HEK293 (cell line): ENCODE data around the gene POLR3C.

Experiments
- GLI4 ChIP-seq: fragments of 450-650 bp; formaldehyde crosslinking; IDR thresholded peaks from 2 replicates; pipeline ENCODE4 v1.5.1; 2016; ENCODE audit warnings: missing biosample characterization, missing genetic modification characterization
- INSM2 ChIP-seq: fragments of 450-650 bp; formaldehyde crosslinking; IDR thresholded peaks from 2 replicates; pipeline ENCODE4 v1.5.1; 2016; ENCODE audit warnings: missing biosample characterization, missing genetic modification characterization
- PRDM2 ChIP-seq: fragments of 450-650 bp; formaldehyde crosslinking; IDR thresholded peaks from 2 replicates; pipeline ENCODE4 v1.5.1; 2016; ENCODE audit warnings: missing biosample characterization, missing genetic modification characterization, borderline replicate concordance
- PRDM4 ChIP-seq: fragments of 450-650 bp; formaldehyde crosslinking; IDR thresholded peaks from 2 replicates; pipeline ENCODE4 v1.5.1; 2017; ENCODE audit warnings: missing biosample characterization, missing genetic modification characterization
- REPIN1 ChIP-seq: fragments of 450-650 bp; formaldehyde crosslinking; IDR thresholded peaks from 2 replicates; pipeline ENCODE4 v1.5.1; 2017; ENCODE audit warnings: missing biosample characterization, missing genetic modification characterization, low read depth
- ZBTB10 ChIP-seq: fragments of 450-650 bp; formaldehyde crosslinking; IDR thresholded peaks from 2 replicates; pipeline ENCODE4 v1.5.1; 2016; ENCODE audit warnings: missing biosample characterization, missing genetic modification characterization
- ZBTB21 ChIP-seq: fragments of 450-650 bp; formaldehyde crosslinking; IDR thresholded peaks from 2 replicates; pipeline ENCODE4 v1.5.1; 2017; ENCODE audit warnings: missing biosample characterization, missing genetic modification characterization
- ZBTB26 ChIP-seq: fragments of 450-650 bp; formaldehyde crosslinking; optimal IDR thresholded peaks from 2 replicates; pipeline ENCODE3; 2016; ENCODE audit warnings: missing biosample characterization, mild to moderate bottlenecking, missing genetic modification characterization
- ZBTB8A ChIP-seq: fragments of 450-650 bp; formaldehyde crosslinking; IDR thresholded peaks from 2 replicates; pipeline ENCODE4 v1.5.1; 2016; ENCODE audit warnings: missing biosample characterization, missing genetic modification characterization
- ZFHX2 ChIP-seq: fragments of 450-650 bp; formaldehyde crosslinking; conservative IDR thresholded peaks from 2 replicates; pipeline ENCODE4 v1.5.1; 2016; ENCODE audit warnings: missing biosample characterization, missing genetic modification characterization
- ZFP3 ChIP-seq: fragments of 450-650 bp; formaldehyde crosslinking; IDR thresholded peaks from 2 replicates; pipeline ENCODE4 v1.5.1; 2016; ENCODE audit warnings: low read depth, missing biosample characterization, missing genetic modification characterization
- ZNF121 ChIP-seq: fragments of 450-650 bp; formaldehyde crosslinking; IDR thresholded peaks from 2 replicates; pipeline ENCODE4 v1.5.1; 2016; ENCODE audit warnings: missing biosample characterization, missing genetic modification characterization
- ZNF174 ChIP-seq: fragments of 450-650 bp; formaldehyde crosslinking; IDR thresholded peaks from 2 replicates; pipeline ENCODE4 v1.5.0; 2017; ENCODE audit warnings: missing biosample characterization, mild to moderate bottlenecking, missing genetic modification characterization
- ZNF2 ChIP-seq: fragments of 450-650 bp; formaldehyde crosslinking; IDR thresholded peaks from 2 replicates; pipeline ENCODE4 v1.5.1; 2016; ENCODE audit warnings: missing biosample characterization, missing genetic modification characterization
- ZNF202 ChIP-seq: fragments of 450-650 bp; formaldehyde crosslinking; IDR thresholded peaks from 2 replicates; pipeline ENCODE4 v1.5.1; 2016; ENCODE audit warnings: missing biosample characterization, missing genetic modification characterization, borderline replicate concordance
- ZNF248 ChIP-seq: fragments of 450-650 bp; formaldehyde crosslinking; IDR thresholded peaks from 2 replicates; pipeline ENCODE4 v1.5.1; 2017; ENCODE audit warnings: missing biosample characterization, missing genetic modification characterization
- ZNF292 ChIP-seq: fragments of 450-650 bp; formaldehyde crosslinking; IDR thresholded peaks from 2 replicates; pipeline ENCODE4 v1.5.1; 2016; ENCODE audit warnings: low read depth, missing biosample characterization, missing genetic modification characterization, borderline replicate concordance
- ZNF473 ChIP-seq: fragments of 450-650 bp; formaldehyde crosslinking; IDR thresholded peaks from 2 replicates; pipeline ENCODE4 v1.5.1; 2017; ENCODE audit warnings: missing biosample characterization, missing genetic modification characterization
- ZNF529 ChIP-seq: fragments of 450-650 bp; formaldehyde crosslinking; IDR thresholded peaks from 2 replicates; pipeline ENCODE4 v1.5.1; 2017; ENCODE audit warnings: missing genetic modification characterization, missing biosample characterization; ENCODE audit not compliant: insufficient replicate concordance
- ZNF629 ChIP-seq: fragments of 450-650 bp; formaldehyde crosslinking; IDR thresholded peaks from 2 replicates; pipeline ENCODE4 v1.5.1; 2017; ENCODE audit warnings: missing biosample characterization, missing genetic modification characterization
- ZNF660 ChIP-seq: fragments of 450-650 bp; IDR thresholded peaks from 2 replicates; pipeline ENCODE4 v1.5.1; 2018; ENCODE audit warnings: missing biosample characterization, mild to moderate bottlenecking, missing genetic modification characterization
- ZNF677 ChIP-seq: fragments of 450-650 bp; IDR thresholded peaks from 2 replicates; pipeline ENCODE4 v1.5.0; 2018; ENCODE audit warnings: missing biosample characterization, mild to moderate bottlenecking, missing genetic modification characterization, moderate library complexity
- ZSCAN18 ChIP-seq: fragments of 450-650 bp; formaldehyde crosslinking; IDR thresholded peaks from 2 replicates; pipeline ENCODE4 v1.5.1; 2016; ENCODE audit warnings: missing biosample characterization, missing genetic modification characterization

Gene POLR3C

GRCh38 chr1:145859491-145860023 lies 35.6 kb downstream of the POLR3C start (continued):
- TF ChIP-seq ZNF473 (tag by site-specific recombination) (no peak), PRDM4 (peak; percentile 7; the same call in 1 of the 2 replicates), ZNF121 (no peak), ZNF529 (tag by site-specific recombination) (no peak), GLI4 (tag by site-specific recombination) (0 out of 2 replicates have a peak, but pooled peaks have one; percentile 77), ZNF174 (tag by site-specific recombination) (no peak), ZBTB8A (peak; percentile 22; the same call in 1 of the 2 replicates), ZNF202 (no peak), ZFHX2 (0 out of 2 replicates have a peak, but pooled peaks have one; percentile 8), ZNF248 (no peak), PRDM2 (tag by site-specific recombination) (no peak), ZFP3 (tag by site-specific recombination) (no peak), INSM2 (tag by site-specific recombination) (no peak), ZBTB21 (tag by site-specific recombination) (no peak), ZNF2 (no peak), REPIN1 (no peak), ZNF660 (tag by site-specific recombination) (peak; percentile 42; the same call in 1 of the 2 replicates), ZBTB10 (tag by site-specific recombination) (no peak), ZNF292 (tag by site-specific recombination) (no peak), ZBTB26 (peak; percentile 38), ZSCAN18 (no peak), ZNF629 (tag by site-specific recombination) (peak; percentile 2; the same call in 1 of the 2 replicates), ZNF677 (tag by site-specific recombination) (no peak)
